ENCODE measurements around the gene CTNND2.

DNA sequence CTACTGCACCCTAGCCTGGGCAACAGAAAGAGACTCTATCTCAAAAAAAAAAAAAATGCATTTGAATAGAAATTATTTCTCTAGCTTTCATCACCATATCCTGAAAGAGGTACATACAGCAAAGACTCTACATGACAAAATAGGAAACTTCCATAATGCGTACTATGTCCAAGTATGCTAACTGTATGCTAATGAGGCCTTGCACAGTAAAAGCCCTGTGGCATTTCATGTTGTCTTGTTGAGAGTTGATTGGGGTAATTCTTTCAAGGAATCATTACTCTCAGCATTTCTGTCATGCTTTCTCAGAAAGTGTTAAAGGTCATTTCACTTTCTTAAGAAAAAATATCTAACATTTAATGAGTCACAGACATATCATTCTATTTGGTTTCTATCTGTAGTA lies 393.4 kb downstream of the CTNND2 start:
- TF ChIP-seq POLR2A (IDR thresholded peaks at IDR 0.05) = no peak
- TF ChIP-seq, protein P1, sequence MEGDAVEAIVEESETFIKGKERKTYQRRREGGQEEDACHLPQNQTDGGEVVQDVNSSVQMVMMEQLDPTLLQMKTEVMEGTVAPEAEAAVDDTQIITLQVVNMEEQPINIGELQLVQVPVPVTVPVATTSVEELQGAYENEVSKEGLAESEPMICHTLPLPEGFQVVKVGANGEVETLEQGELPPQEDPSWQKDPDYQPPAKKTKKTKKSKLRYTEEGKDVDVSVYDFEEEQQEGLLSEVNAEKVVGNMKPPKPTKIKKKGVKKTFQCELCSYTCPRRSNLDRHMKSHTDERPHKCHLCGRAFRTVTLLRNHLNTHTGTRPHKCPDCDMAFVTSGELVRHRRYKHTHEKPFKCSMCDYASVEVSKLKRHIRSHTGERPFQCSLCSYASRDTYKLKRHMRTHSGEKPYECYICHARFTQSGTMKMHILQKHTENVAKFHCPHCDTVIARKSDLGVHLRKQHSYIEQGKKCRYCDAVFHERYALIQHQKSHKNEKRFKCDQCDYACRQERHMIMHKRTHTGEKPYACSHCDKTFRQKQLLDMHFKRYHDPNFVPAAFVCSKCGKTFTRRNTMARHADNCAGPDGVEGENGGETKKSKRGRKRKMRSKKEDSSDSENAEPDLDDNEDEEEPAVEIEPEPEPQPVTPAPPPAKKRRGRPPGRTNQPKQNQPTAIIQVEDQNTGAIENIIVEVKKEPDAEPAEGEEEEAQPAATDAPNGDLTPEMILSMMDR (IDR thresholded peaks at IDR 0.05) = no peak

Data from thyroid gland (tissue), 4 donors.